KMS-11 (cell line): Measurements from ENCODE around the gene BCDIN3D.

Experiments used
- H2AFZ ChIP-seq: fragments of 200-600 bp; sonication (generic); 2 replicates; pipeline ENCODE4 v1.6.1; 2016; ENCODE audit warnings: antibody characterized with exemption, mixed run types, low read depth
- H3K27ac ChIP-seq: fragments of 200-600 bp; sonication (generic); 2 replicates; pipeline ENCODE4 v1.6.1; 2016; ENCODE audit warnings: mild to moderate bottlenecking, mixed run types
- H3K27me3 ChIP-seq: fragments of 200-600 bp; sonication (generic); 2 replicates; pipeline ENCODE4 v1.6.1; 2017; ENCODE audit warnings: mild to moderate bottlenecking, low read depth, mixed run types, moderate library complexity; ENCODE audit not compliant: insufficient read depth
- H3K36me3 ChIP-seq: fragments of 200-600 bp; sonication (generic); 2 replicates; pipeline ENCODE4 v1.6.1; 2017; ENCODE audit warnings: mild to moderate bottlenecking, mixed run types; ENCODE audit not compliant: insufficient read depth
- H3K4me1 ChIP-seq: fragments of 200-600 bp; sonication (generic); 2 replicates; pipeline ENCODE4 v1.6.1; 2016; ENCODE audit warnings: mild to moderate bottlenecking, low read depth, mixed run types; ENCODE audit not compliant: poor library complexity, severe bottlenecking
- H3K4me2 ChIP-seq: fragments of 200-600 bp; sonication (generic); 2 replicates; pipeline ENCODE4 v1.7.0; 2016; ENCODE audit warnings: mild to moderate bottlenecking, mixed run types
- H3K4me3 ChIP-seq: fragments of 200-600 bp; sonication (generic); IDR thresholded peaks from 2 replicates; pipeline ENCODE4 v1.6.1; 2017; ENCODE audit warnings: low read depth, low read length, mixed read lengths; ENCODE audit not compliant: insufficient read depth
- H3K79me2 ChIP-seq: fragments of 200-600 bp; sonication (generic); 2 replicates; pipeline ENCODE4 v1.6.1; 2016; ENCODE audit warnings: low read depth, mixed run types; ENCODE audit not compliant: insufficient read depth
- H3K9ac ChIP-seq: fragments of 200-600 bp; sonication (generic); 2 replicates; pipeline ENCODE4 v1.6.1; 2016; ENCODE audit warnings: mild to moderate bottlenecking, mixed run types
- H4K20me1 ChIP-seq: fragments of 200-600 bp; sonication (generic); 2 replicates; pipeline ENCODE4 v1.6.1; 2016; ENCODE audit warnings: mild to moderate bottlenecking, mixed run types; ENCODE audit not compliant: insufficient read depth
- CTCF ChIP-seq: fragments of 200-600 bp; sonication (generic); conservative IDR thresholded peaks from 2 replicates; pipeline ENCODE4 v1.6.1; 2017; ENCODE audit warnings: low read depth, mild to moderate bottlenecking, antibody characterized with exemption, low read length, moderate library complexity, mixed read lengths

Gene BCDIN3D

GRCh38 chr12:49818241-49818895, 24.5 kb downstream of the BCDIN3D start:
- H3K36me3 ChIP-seq = no peaks in the 10 kb centered on the region
- no peak overlapping the region for H3K27ac ChIP-seq
- TF ChIP-seq CTCF = no peak
- H3K4me3 ChIP-seq = no peak overlapping the region
- no peak overlapping the region for H3K4me2 ChIP-seq
- no peak overlapping the region for H3K9ac ChIP-seq
- no peaks in the 10 kb centered on the region for H4K20me1 ChIP-seq
- no peaks in the 10 kb centered on the region for H3K79me2 ChIP-seq
- no peak overlapping the region for H2AFZ ChIP-seq
- H3K27me3 ChIP-seq = no peaks in the 10 kb centered on the region
- H3K4me1 ChIP-seq = no peaks in the 10 kb centered on the region

GRCh38 chr12:49813131-49813530, 29.8 kb downstream of the BCDIN3D start:
- no peak overlapping the region for H3K4me2 ChIP-seq
- TF ChIP-seq CTCF = no peak
- no peak overlapping the region for H3K9ac ChIP-seq
- H3K4me1 ChIP-seq = no peaks in the 10 kb centered on the region
- no peaks in the 10 kb centered on the region; the same call in 1 of the 2 replicates for H3K27me3 ChIP-seq
- H3K4me3 ChIP-seq = no peak overlapping the region
- H3K27ac ChIP-seq = no peak overlapping the region
- no peak overlapping the region for H2AFZ ChIP-seq
- H3K36me3 ChIP-seq = no peaks in the 10 kb centered on the region
- no peaks in the 10 kb centered on the region for H4K20me1 ChIP-seq
- H3K79me2 ChIP-seq = no peaks in the 10 kb centered on the region

- Histone ChIP-seq H3K79me2 (no peaks in the 10 kb centered on the region), H3K4me2 (no peak overlapping the region), H3K9ac (no peak overlapping the region), H4K20me1 (no peaks in the 10 kb centered on the region), H3K27me3 (no peaks in the 10 kb centered on the region; the same call in 1 of the 2 replicates), H3K4me1 (no peaks in the 10 kb centered on the region), H3K36me3 (no peaks in the 10 kb centered on the region), H3K4me3 (no peak overlapping the region), H2AFZ (no peak overlapping the region), H3K27ac (no peak overlapping the region)
- no peak for TF ChIP-seq CTCF
Observed at GRCh38 chr12:49811961-49812401, 30.9 kb downstream of the BCDIN3D start.

GRCh38 chr12:49811136-49811535, 31.8 kb downstream of the BCDIN3D start:
- H3K9ac ChIP-seq = no peak overlapping the region
- H3K4me2 ChIP-seq = no peak overlapping the region
- H3K27ac ChIP-seq = no peak overlapping the region
- no peaks in the 10 kb centered on the region for H3K79me2 ChIP-seq
- no peaks in the 10 kb centered on the region for H3K36me3 ChIP-seq
- H3K4me3 ChIP-seq = no peak overlapping the region
- H3K4me1 ChIP-seq = no peaks in the 10 kb centered on the region
- H4K20me1 ChIP-seq = no peaks in the 10 kb centered on the region
- H2AFZ ChIP-seq = no peak overlapping the region
- no peak for TF ChIP-seq CTCF
- H3K27me3 ChIP-seq = no peaks in the 10 kb centered on the region; the same call in 1 of the 2 replicates
